Measurements from ENCODE around the gene DHRS3. TPM values are rescaled to one million over a fixed set of nuclear protein-coding genes. Genes with fewer than 3 reads are reported as not detected.

DHRS3 gene
- polyA plus RNA-seq, 1 donor (not counting 4 experiments of a cell fraction or from before 2014, with no cell fraction given): 10.7 TPM

GRCh38 chr1:12657060-12657884 lies 39.3 kb upstream of the DHRS3 start:
- Histone ChIP-seq H3K9me3 (ENCODE audit: control insufficient read depth, low read depth, low read length) (no peaks in the 10 kb centered on the region), H3K4me3 (ENCODE audit: control insufficient read depth in 2 of 3, extremely low read depth in 1 of 3, insufficient read depth in 2 of 3, low read depth in 1 of 3, low read length in 3 of 3) (no peak overlapping the region), H3K9me1 (ENCODE audit: control insufficient read depth, extremely low read depth, insufficient read depth, low read length) (no peaks in the 10 kb centered on the region), H2AFZ (ENCODE audit: control insufficient read depth, low read length) (no peak overlapping the region), H4K20me1 (ENCODE audit: control insufficient read depth, extremely low read depth, insufficient read depth, low read length) (no peaks in the 10 kb centered on the region), H3K4me1 (ENCODE audit: control insufficient read depth, extremely low read depth, insufficient read depth, low read length) (no peaks in the 10 kb centered on the region), H3K36me3 (ENCODE audit: control insufficient read depth in 2 of 2, extremely low read depth in 1 of 2, insufficient read depth in 2 of 2, low read length in 2 of 2) (no peaks in the 10 kb centered on the region), H3K27ac (ENCODE audit: control insufficient read depth, insufficient read depth, low read length) (no peak overlapping the region), H3K9ac (ENCODE audit: control insufficient read depth, extremely low read depth, insufficient read depth, low read length) (no peak overlapping the region), H3K79me2 (ENCODE audit: control insufficient read depth, insufficient read depth, low read length) (no peaks in the 10 kb centered on the region), H3K4me2 (ENCODE audit: control insufficient read depth, extremely low read depth, insufficient read depth, low read depth, low read length) (no peak overlapping the region), H3K27me3 (ENCODE audit: control insufficient read depth, extremely low read depth, insufficient read depth, low read length) (no peaks in the 10 kb centered on the region)
- TF ChIP-seq CTCF (optimal IDR thresholded peaks at IDR 0.05 in 1 of 3, IDR thresholded peaks at IDR 0.05 in 1 of 3, conservative IDR thresholded peaks at IDR 0.05 in 1 of 3; ENCODE audit: extremely low read depth in 1 of 3, insufficient read depth in 2 of 3, low read length in 3 of 3) (no peak), EZH2 (IDR thresholded peaks at IDR 0.05; ENCODE audit: low read length) (no peak)
- DNase-seq (ENCODE audit: low read depth, low spot score): no peak
- dilution Hi-C loops (cut with MboI; ENCODE audit: extremely low pct_ligation_motif_present, low sequenced_read_pairs): no loop called here
- no peak for FAIRE-seq

GRCh38 chr1:12656575-12656974 lies 38.6 kb upstream of the DHRS3 start:
- TF ChIP-seq CTCF (optimal IDR thresholded peaks at IDR 0.05 in 1 of 3, IDR thresholded peaks at IDR 0.05 in 1 of 3, conservative IDR thresholded peaks at IDR 0.05 in 1 of 3; ENCODE audit: extremely low read depth in 1 of 3, insufficient read depth in 2 of 3, low read length in 3 of 3): no peak
- TF ChIP-seq EZH2 (IDR thresholded peaks at IDR 0.05; ENCODE audit: low read length): no peak
- Histone ChIP-seq H4K20me1 (ENCODE audit: control insufficient read depth, extremely low read depth, insufficient read depth, low read length) (no peaks in the 10 kb centered on the region), H2AFZ (ENCODE audit: control insufficient read depth, low read length) (no peak overlapping the region), H3K4me3 (ENCODE audit: control insufficient read depth in 2 of 3, extremely low read depth in 1 of 3, insufficient read depth in 2 of 3, low read depth in 1 of 3, low read length in 3 of 3) (no peak overlapping the region), H3K79me2 (ENCODE audit: control insufficient read depth, insufficient read depth, low read length) (no peaks in the 10 kb centered on the region), H3K9me3 (ENCODE audit: control insufficient read depth, low read depth, low read length) (no peaks in the 10 kb centered on the region), H3K9ac (ENCODE audit: control insufficient read depth, extremely low read depth, insufficient read depth, low read length) (no peak overlapping the region), H3K36me3 (ENCODE audit: control insufficient read depth in 2 of 2, extremely low read depth in 1 of 2, insufficient read depth in 2 of 2, low read length in 2 of 2) (no peaks in the 10 kb centered on the region), H3K27me3 (ENCODE audit: control insufficient read depth, extremely low read depth, insufficient read depth, low read length) (no peaks in the 10 kb centered on the region), H3K9me1 (ENCODE audit: control insufficient read depth, extremely low read depth, insufficient read depth, low read length) (no peaks in the 10 kb centered on the region), H3K4me2 (ENCODE audit: control insufficient read depth, extremely low read depth, insufficient read depth, low read depth, low read length) (no peak overlapping the region), H3K27ac (ENCODE audit: control insufficient read depth, insufficient read depth, low read length) (no peak overlapping the region), H3K4me1 (ENCODE audit: control insufficient read depth, extremely low read depth, insufficient read depth, low read length) (no peaks in the 10 kb centered on the region)
- FAIRE-seq (no peak), DNase-seq (ENCODE audit: low read depth, low spot score) (no peak)
- dilution Hi-C loops (cut with MboI; ENCODE audit: extremely low pct_ligation_motif_present, low sequenced_read_pairs): no loop called here

Measured in keratinocyte (primary cell).